Omental fat pad (tissue), 4 donors: ENCODE measurements around the gene ZNF526. TPM values are rescaled to one million over a fixed set of nuclear protein-coding genes. Genes with fewer than 3 reads are reported as not detected.
A peak's percentile ranks its signal among the peaks of the same experiment; 100 is the strongest.
"Not testable (repeated sequence)": the region's sequence is repeated elsewhere in the genome, so short reads cannot be mapped to it uniquely, and the experiment has no call there.

Experiments used
- ATAC-seq: fragments of 150-250 bp; one replicate; pipeline ENCODE4 v1.9.1; 2016; ENCODE audit warnings: mild to moderate bottlenecking, moderate library complexity; ENCODE audit not compliant: low FRiP score
- DNase-seq: peaks from one replicate; pipeline ENCODE4 v3.0.0-alpha.2; 2019; ENCODE audit warnings: low spot score
- total RNA-seq, 4 donors: library from RNA; depleted of rRNA; stranded (reverse); fragments of >200 nt; gene quantifications; one replicate each; pipeline ENCODE4 v1.1.0, GENCODE V29; 2016
- TF ChIP-seq, protein P1 (sequence below), 3 donors: fragments of 450-650 bp; IDR thresholded peaks; one replicate each; pipeline ENCODE4 v1.5.1; 2016 to 2017; ENCODE audit warnings: antibody characterized with exemption in 3 of 3, mild to moderate bottlenecking in 3 of 3, moderate library complexity in 2 of 3

The ZNF526 gene
- total RNA-seq, 4 donors from 2014 or later, result 3.2 to 7.6 (median 5.7) TPM

DNA sequence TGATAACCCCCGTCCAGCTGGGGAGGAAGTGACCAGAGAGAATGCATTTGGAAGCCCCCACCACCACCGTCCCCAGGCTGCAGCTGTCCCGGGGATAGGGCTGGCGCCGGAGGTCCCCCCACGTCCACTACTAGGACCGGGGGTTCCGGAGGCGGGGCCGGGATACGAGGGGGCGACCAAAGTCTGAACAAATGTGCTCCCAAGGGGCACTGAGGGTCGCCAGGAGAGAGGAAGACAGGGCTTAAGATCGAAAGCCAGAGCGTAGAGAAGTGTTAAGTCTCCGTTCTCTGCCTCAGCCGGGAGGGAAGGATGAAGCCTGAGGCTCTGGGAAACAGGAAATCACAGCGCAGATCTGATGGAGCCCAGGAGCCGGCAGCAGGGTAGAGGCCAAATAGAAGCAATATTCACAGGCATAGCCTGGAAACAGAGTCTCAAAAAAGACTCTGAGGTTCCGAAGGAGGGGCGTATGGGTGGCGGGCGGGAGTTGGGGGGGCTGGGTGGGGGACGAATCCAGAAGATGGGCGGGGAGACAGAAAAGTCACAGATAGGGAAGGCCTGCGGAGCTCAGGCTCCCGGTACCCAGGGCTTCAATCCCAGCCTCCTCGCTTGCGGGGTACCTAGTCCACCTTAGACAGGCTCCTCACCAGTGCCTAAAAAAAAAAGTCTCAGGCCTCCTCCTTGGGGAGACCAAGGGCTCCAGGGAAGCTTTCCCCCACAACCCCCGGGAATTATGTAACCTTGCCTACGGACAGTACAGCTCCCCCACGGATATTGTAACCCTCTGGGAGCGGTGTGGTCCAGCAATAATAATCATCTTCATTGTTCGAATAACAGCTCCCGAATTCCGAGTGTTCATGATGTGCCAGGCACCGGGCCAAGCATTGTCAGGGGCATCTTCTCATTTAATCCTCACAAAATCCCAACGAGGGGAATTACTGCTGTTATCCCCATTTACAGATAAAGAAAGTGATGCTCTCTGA lies 35.9 kb downstream of the ZNF526 start:
- TF ChIP-seq, protein P1, sequence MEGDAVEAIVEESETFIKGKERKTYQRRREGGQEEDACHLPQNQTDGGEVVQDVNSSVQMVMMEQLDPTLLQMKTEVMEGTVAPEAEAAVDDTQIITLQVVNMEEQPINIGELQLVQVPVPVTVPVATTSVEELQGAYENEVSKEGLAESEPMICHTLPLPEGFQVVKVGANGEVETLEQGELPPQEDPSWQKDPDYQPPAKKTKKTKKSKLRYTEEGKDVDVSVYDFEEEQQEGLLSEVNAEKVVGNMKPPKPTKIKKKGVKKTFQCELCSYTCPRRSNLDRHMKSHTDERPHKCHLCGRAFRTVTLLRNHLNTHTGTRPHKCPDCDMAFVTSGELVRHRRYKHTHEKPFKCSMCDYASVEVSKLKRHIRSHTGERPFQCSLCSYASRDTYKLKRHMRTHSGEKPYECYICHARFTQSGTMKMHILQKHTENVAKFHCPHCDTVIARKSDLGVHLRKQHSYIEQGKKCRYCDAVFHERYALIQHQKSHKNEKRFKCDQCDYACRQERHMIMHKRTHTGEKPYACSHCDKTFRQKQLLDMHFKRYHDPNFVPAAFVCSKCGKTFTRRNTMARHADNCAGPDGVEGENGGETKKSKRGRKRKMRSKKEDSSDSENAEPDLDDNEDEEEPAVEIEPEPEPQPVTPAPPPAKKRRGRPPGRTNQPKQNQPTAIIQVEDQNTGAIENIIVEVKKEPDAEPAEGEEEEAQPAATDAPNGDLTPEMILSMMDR (IDR thresholded peaks at IDR 0.05), result no peak
- ATAC-seq, result no peak
- no peak for DNase-seq

- ATAC-seq, DNase-seq: not testable (repeated sequence)
These were observed 37.7 kb downstream of the ZNF526 start for GRCh38 chr19:42257842-42258241.

GRCh38 chr19:42261763-42262162 lies 41.7 kb downstream of the ZNF526 start:
- ATAC-seq, result no peak
- no peak for DNase-seq
- TF ChIP-seq, protein P1 (IDR thresholded peaks at IDR 0.05), result no peak

- DNase-seq, ATAC-seq: not testable (repeated sequence)
These were observed 46.0 kb downstream of the ZNF526 start for GRCh38 chr19:42266105-42266504.

- DNase-seq, ATAC-seq: not testable (repeated sequence)
These were observed 47.0 kb downstream of the ZNF526 start for GRCh38 chr19:42266928-42267603.

DNA sequence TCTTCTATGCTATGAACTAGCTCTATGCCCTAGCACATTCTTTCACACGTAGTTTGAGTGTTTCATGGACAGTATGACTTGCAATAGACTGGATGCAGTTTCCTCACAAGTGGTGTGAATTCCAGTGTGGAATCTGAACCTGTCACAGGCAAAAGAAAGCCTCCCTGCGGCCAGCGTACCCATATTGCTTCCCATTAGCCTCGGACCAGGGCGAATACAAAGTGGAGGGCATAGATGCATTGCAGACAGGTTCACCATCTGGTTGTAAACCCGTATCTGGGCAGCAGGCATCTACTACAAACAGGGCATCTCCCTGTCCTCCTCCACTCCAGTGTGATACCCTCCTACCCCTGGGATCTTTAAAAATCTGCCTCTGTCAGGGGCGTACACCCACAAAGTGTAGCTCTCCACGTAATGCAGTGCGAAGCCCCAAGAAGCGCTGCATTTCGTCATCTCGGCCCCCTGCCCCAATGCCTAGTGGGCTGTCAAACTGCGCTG lies 47.6 kb downstream of the ZNF526 start:
- TF ChIP-seq, protein P1 (IDR thresholded peaks at IDR 0.05), result no peak
- no peak for ATAC-seq
- no peak for DNase-seq

- DNase-seq (peak; percentile 88), ATAC-seq (peak; percentile 85)
- TF ChIP-seq, protein P1 (IDR thresholded peaks at IDR 0.05), result no peak
These were observed 48.1 kb downstream of the ZNF526 start for GRCh38 chr19:42268142-42268703.

DNA sequence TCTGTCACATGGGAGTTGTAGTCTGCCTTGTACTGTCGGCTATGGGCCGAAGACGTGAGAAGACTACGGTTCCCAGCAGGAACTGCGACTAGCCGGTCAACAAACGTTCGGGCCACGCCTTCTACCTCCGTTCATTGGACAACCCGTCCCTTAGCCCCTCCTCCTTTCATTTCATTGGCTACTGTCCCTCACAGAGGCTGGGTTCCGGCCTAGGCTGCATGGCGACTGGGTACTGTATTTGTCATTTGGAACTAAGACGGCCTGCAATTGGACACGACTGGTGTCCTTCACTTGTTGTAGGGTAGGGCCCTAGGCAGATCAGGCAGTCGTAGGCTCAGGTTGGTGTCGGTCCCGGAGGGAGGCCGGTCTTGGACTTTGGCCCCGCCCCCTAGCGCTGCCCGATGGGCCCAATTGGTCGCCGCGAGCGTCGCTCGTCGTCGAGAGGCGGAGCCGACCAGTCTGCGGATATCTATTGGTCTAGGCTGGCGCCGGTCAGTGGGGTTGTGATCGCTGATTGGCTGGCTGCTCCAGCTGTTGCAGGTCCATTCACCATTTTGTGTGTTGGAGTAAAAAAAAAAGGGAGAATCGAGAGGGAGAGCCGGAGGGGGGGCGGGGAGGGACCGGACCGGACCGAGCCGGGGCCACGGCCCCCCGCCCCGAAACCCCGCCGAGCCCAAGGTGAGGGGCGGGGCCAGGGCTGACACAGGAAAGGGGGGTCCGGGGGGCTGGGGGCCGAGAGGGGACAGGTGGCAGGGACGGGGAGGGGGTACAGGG lies 48.8 kb downstream of the ZNF526 start, which contains the start of gene CIC:
CIC (plus strand) TSS at position 549 of the 774 bp plus-strand sequence. CDS start 2,532 bp downstream, outside the sequence.
- TF ChIP-seq, protein P1 (IDR thresholded peaks at IDR 0.05), result no peak
- DNase-seq (peak; percentile 100), ATAC-seq (peak; percentile 96)
